ENCODE results near the gene SPG21.

SPG21 gene

GRCh38 chr15:64991536-64992135 is 1.9 kb upstream of the SPG21 start:
- no peak for DNase-seq

DNA sequence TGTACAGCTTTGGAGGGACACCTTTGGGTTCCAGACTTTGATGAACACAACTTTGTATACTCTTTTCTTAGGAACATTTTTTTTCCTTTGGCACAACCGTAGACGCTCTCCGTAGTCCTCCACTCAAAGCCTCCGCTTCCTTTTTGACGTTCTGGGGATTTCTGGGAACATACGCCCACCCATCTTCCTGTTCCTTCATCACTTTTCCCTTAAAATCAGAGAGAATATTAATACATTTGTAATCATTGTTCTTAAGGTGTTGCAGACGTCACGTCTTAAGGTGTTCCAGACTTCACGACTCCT is 405 bp upstream of the SPG21 start:
- DNase-seq = peak in 4 of 56 donors; percentile 43 to 73 (median 56)

DNA sequence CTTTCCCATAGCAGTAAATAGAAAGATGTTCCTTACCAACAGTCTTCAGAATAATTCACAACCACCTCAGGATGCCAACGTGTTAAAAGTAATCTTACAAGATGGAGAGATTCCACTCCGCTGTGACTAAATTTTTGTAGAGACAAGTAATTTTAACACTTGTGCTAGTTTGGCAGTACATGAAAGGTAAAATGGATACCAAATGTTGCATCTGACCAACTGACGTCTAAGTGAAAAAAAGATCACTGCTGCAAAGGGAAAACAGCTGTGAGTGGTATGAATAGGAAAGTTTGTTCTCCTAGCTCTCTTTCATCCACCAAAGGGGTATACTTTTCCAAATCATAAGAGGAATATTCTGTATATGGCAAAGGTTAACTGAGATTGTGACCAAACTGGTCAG is 2.6 kb downstream of the SPG21 start:
- DNase-seq = no peak

DNA sequence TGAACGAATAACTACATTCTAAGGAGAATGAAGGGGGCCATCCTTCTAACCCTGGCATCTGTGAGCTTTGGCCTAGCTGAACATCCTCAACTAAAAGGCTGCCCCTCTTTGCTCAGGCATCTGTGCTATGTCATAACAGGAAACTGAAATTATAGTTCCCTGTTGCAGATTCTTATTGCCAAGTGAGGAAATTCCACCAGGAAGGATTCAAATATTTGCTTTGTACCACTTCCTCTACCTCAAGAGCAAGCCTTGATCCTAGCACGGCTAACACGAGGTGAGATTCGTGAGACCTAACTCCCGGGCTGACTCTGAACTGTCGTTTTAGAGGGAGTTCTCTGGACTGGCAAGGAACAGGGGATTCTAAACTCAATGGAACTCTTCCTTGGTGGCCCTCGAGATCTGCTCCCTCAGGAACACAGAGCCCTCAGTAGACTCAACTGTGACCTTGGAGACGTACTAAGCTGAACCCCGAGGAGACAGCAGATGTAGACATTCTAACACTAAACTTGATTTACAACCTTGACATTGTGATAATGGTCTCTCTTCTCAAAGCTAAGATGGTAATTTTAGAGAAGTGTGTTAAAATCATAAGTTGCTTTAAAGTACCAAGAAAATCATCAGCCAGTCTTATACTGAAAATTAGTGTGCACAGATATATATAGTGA is 4.2 kb downstream of the SPG21 start:
- no peak for DNase-seq

DNA sequence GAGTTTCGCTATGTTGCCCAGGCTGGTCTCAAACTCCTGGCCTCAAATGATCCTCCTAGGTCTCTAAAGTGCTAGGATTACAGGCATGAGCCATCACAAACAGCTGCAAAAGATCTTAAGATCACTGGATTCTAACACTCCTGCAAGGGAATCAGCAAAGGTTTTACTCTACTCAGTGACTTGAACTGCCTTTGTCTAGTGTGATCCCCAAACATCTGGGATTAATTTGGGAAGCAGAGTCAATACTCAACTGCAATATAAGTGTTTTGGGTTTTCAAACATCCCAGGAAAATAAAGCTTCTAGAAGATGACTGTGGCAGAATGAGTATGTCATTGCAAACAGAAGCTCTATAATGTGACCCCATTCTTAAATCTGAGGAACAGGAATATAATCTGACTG is 7.2 kb downstream of the SPG21 start:
- no peak for DNase-seq

GRCh38 chr15:64981812-64982431 is 7.8 kb downstream of the SPG21 start:
- no peak for DNase-seq

DNA sequence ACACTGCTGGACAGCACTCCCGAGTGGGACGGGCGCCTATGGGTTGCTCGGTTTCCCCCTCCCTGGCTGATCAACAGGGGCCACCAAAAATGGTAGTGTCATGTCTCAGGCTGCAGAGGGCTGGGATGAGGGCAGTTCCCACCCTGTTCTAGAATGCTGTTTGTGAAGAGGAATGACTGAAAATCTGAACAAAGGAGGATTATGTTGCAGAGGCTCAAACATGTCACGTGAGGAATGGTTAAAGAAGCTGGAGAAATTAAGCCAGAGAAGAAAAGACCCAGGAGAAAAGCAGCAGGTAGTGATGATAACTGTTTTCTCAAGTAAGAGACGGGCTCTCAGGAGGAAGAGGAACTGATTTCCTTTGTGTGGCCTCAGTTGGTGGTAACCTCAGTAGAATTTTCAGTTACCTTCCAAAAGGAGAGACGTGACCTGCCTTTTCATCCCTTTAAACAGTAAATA is 10.4 kb downstream of the SPG21 start:
- DNase-seq = peak in 28 of 56 donors; percentile 1 to 34 (median 12)

DNA sequence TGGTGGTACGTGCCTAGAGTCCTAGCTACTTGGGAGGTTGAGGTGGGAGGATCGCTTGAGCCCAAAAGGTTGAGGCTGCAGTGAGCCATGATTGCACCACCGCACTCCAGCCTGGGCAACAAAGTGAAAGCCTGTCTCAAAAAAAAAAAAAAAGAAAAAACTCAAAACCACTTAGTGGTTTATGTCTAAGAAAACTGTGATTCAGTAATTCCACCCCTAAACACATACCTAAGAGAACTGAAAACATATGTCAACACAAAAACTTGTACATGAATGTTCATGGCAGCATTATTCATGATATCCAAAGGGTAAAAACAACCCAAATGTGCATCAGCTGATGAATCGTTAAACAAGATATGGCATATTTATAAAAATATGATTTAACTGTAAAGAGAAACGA is 14.3 kb downstream of the SPG21 start:
- DNase-seq = no peak

GRCh38 chr15:64970698-64971097 is 19.0 kb downstream of the SPG21 start:
- no peak for DNase-seq

DNA sequence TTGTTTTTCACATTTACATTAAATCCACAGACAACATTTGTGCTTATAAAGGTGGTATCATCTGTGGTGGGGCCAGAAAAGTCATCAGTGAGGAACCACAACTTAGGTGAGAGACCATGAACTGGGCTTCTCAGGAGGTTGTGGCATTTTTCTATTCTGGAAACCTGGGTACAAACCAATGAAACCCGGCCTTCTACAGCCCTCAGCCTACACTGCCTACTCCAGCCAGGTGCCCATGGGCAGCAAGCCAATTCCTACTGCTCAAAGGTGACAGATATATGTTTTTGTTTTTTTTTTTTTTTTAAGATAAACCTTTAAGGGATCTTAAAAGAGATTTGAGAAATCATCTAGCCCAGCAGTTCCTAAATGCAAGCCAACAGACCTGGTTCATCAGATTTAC is 20.3 kb downstream of the SPG21 start:
- no peak for DNase-seq

DNA sequence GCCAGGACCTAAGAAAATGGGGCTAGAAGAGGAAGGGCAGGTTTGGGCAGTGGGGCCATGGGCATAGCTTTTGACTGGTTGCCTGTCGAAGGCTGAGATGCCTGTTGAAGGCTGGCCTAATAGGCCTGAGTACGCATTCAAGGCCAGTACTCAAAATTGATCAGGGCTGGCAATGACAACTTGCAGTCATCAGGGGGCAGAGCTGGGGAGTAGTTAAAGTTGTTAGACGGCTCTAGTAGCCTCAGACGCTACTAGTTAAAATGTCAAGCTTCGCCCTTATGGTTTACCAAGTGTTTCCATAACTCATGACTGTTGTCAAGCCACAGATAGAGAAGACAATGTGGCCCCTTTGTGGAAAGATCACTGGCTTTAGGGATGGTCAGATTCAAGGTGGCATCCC is 28.7 kb downstream of the SPG21 start:
- no peak for DNase-seq

GRCh38 chr15:64960153-64960552 is 29.6 kb downstream of the SPG21 start:
- DNase-seq = no peak

- no peak for DNase-seq
Observed at GRCh38 chr15:64959128-64959527, 30.6 kb downstream of the SPG21 start.

- no peak for DNase-seq
Observed at GRCh38 chr15:64954395-64954794, 35.3 kb downstream of the SPG21 start.

DNA sequence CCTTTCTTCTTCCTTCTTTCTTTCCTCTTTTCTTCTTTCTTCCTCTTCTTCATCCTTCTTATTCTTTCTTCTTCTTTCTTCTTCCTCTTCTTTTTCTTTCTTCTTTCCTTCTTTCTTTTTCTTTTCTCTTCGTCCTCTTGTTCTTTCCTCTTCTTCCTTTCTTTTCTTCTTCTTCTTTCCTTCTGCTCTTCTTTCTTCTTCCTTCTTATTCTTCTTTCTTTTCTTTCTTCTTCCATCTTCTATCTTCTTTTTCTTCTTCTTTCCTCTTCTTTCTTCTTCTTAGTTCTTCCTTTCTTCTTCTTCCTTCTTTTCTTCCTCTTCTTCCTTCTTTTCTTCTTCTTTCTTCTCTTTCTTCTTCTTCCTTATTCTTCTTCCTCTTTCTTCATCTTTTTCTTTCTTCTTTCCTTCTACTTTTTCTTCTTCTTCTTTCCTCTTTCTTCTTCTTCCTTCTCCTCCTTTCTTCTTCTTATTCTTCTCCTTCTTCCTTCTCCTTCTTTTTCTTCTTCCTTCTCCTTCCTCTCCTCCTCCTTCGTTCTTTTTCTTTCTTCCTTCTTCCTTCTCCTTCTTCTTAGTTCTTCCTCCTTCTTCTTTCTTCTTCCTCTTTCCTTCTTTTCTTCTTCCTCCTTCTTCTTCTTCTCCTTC is 37.8 kb downstream of the SPG21 start:
- DNase-seq = no peak

- no peak for DNase-seq
Observed at GRCh38 chr15:64950888-64951287, 38.8 kb downstream of the SPG21 start.

DNA sequence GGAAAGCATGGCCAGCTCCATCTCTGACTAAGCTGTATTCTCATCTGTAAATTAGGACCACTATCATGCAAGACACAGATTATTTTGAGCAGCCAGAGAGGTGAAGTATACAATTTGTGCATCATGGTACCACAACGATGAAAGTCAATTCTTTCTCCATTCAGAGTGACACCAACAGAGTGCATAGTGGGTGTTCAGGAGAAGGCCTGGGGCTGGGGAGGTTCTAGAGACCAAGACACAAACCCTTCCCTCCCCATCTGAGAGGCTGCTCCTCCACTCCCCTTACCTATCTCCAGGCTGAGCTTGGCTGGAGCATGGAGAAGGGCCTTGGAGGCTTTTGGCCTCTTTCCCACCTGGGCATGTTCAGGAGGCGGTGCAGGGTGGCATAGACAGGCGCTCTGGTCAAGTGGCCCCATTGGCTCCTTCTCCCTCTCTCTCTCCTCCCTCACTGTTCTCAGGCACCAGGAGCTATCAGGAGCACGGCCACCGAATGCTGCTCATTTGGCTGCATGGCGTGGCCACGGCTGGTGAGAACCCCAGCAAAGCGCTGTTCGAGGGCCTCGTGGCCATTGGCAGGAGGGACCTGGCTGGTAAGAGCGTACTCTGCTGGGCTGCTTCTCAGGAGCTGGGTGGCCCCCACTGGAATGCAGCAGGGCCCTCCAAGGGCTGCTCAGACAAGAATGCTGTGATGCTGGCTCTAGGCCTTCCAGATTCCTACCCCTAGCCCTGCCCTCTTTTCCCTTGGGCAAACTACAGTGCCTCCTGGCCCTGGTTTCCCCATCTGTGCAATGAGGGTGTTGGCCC is 40.1 kb downstream of the SPG21 start:
- no peak for DNase-seq

GRCh38 chr15:64948916-64949315 is 40.8 kb downstream of the SPG21 start:
- DNase-seq = no peak

GRCh38 chr15:64947211-64947610 is 42.5 kb downstream of the SPG21 start:
- DNase-seq = no peak

- DNase-seq = no peak
Observed at GRCh38 chr15:64944961-64945360, 44.8 kb downstream of the SPG21 start.

DNA sequence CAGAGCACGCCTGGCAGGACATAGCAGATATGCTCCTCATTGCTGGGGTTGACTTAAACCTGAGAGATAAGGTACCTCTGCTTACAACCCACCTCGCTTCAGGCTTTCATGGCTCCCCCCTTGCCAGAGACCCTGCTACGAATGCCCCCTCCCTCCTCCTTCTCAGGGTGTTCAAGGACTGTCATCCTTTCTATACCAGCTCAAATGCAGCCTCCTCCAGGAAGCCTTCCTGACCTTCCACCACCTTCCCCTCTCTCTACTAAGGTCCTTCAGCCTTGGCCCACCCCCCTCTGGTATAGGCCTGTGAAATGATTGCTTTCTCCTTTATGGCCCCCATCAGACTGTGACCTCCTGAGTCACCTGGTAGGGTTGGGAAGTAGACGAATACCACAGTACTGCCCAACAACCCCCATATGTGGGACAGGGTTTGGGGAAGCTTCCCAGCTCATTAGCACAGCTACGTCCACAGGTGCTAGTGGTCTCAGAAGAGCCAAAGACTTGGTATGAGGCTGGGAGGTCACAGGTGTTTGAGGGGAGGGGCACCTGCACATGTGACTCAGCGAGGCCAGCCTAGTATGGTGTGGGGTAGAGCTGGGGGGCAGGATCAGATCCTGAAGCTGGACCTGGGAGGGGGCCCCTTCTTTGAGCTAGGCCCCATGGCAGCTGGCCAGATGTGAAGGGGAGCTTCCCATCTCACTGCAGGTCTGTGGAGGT is 46.0 kb downstream of the SPG21 start:
- DNase-seq = no peak

Data from nucleus accumbens (tissue), 56 donors.